Sigmoid colon (tissue), 7 donors: ENCODE data around the gene ZIC2. TPM values are rescaled to one million over a fixed set of nuclear protein-coding genes. Genes with fewer than 3 reads are reported as not detected.

Source experiments
- DNase-seq: peaks from one replicate; pipeline ENCODE4 v3.0.0-alpha.2; 2019
- H3K27ac ChIP-seq, 4 donors: fragments of 200-600 bp; sonication (generic); one replicate each; pipeline ENCODE4 v1.5.1; 2016 to 2019; ENCODE audit warnings: mild to moderate bottlenecking in 1 of 4
- H3K27me3 ChIP-seq, 3 donors: fragments of 200-600 bp; sonication (generic); one replicate each; pipeline ENCODE4 v1.5.1; 2019; ENCODE audit warnings: mild to moderate bottlenecking in 1 of 3
- H3K36me3 ChIP-seq, 4 donors: fragments of 200-600 bp; sonication (generic); one replicate each; pipeline ENCODE4 v1.5.1; 2016 to 2019
- H3K4me1 ChIP-seq, 4 donors: fragments of 200-600 bp; sonication (generic); one replicate each; pipeline ENCODE4 v1.5.1; 2017 to 2019
- H3K4me3 ChIP-seq, 4 donors: fragments of 200-600 bp; sonication (generic); one replicate each; pipeline ENCODE4 v1.5.1; 2017 to 2019; ENCODE audit warnings: mild to moderate bottlenecking in 2 of 4, moderate library complexity in 1 of 4
- H3K9me3 ChIP-seq, 4 donors: fragments of 200-600 bp in 3 of 4; sonication (generic) in 3 of 4; one replicate each; pipeline versions ENCODE4 v1.5.1 to v1.6.1; 2013 to 2019
- EP300 ChIP-seq, 4 donors: sonication (generic); formaldehyde crosslinking; IDR thresholded peaks; one replicate each; pipeline ENCODE4 v1.6.1; 2017; ENCODE audit warnings: antibody characterized with exemption in 4 of 4
- POLR2A ChIP-seq, 2 donors: fragments of 450-650 bp; IDR thresholded peaks; one replicate each; pipeline ENCODE4 v1.6.1; 2016; ENCODE audit warnings: antibody characterized with exemption in 2 of 2, mild to moderate bottlenecking in 2 of 2, moderate library complexity in 2 of 2
- POLR2AphosphoS5 ChIP-seq, 4 donors: sonication (generic); formaldehyde crosslinking; IDR thresholded peaks; one replicate each; pipeline ENCODE4 v1.6.1; 2017; ENCODE audit warnings: antibody characterized with exemption in 4 of 4
- WGBS, 2 donors: extraction: QIAGEN DNeasy Blood & Tissue Kit; methylation state at CpG; one replicate each; pipeline ENCODE4 v1.1.7; 2013; 5-methylcytosine and 5-hydroxymethylcytosine counted together
- intact Hi-C: fragments of 100-400 bp; cut with DNase I; formaldehyde crosslinking; loops from one replicate; pipeline ENCODE4 v1.15.1; 2023
- polyA plus RNA-seq, 3 donors: library from polyadenylated mRNA; stranded (reverse); fragments of 200-250 nt; gene quantifications; one replicate each; pipeline ENCODE4 v1.2.3, GENCODE V29; 2013
- total RNA-seq, 4 donors: library from RNA; depleted of rRNA; stranded (reverse); fragments of >200 nt; gene quantifications; one replicate each; pipeline ENCODE4 v1.1.0, GENCODE V29; 2016
- TF ChIP-seq, protein P1 (sequence below), 4 experiments: fragments of 450-650 bp in 3 of 4; fragments of 200-600 bp in 1 of 4; IDR thresholded peaks; one replicate each; pipeline ENCODE4 v1.5.1; 2016 to 2019; ENCODE audit warnings: antibody characterized with exemption in 4 of 4, mild to moderate bottlenecking in 3 of 4, moderate library complexity in 2 of 4
- donor health status: healthy with polysubstance abuse.
- donor health status: Bipolar disorder and iron deficiency.
- donor health status: healthy.

ZIC2 gene
- total and polyA plus RNA-seq, 7 donors = 0.03 TPM; not detected in 6

DNA sequence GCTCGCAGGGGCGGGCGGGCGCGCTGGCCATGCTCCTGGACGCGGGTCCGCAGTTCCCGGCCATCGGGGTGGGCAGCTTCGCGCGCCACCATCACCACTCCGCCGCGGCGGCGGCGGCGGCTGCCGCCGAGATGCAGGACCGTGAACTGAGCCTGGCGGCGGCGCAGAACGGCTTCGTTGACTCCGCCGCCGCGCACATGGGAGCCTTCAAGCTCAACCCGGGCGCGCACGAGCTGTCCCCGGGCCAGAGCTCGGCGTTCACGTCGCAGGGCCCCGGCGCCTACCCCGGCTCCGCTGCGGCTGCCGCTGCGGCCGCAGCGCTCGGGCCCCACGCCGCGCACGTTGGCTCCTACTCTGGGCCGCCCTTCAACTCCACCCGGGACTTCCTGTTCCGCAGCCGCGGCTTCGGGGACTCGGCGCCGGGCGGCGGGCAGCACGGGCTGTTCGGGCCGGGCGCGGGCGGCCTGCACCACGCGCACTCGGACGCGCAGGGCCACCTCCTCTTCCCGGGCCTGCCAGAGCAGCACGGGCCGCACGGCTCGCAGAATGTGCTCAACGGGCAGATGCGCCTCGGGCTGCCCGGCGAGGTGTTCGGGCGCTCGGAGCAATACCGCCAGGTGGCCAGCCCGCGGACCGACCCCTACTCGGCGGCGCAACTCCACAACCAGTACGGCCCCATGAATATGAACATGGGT is 599 bp downstream of the ZIC2 start:
- no peak overlapping the region for H3K27ac ChIP-seq
- intact Hi-C loops = loop anchor here (10.0 kb wide), 1 partner anchor 103 kb away; the partner anchor contains the start of gene PCCA
- H3K27me3 ChIP-seq = peaks cover 88 to 99% (median 98%) of the 10 kb centered on the region in 3 donors
- no peaks in the 10 kb centered on the region for H3K9me3 ChIP-seq
- TF ChIP-seq, protein P1, sequence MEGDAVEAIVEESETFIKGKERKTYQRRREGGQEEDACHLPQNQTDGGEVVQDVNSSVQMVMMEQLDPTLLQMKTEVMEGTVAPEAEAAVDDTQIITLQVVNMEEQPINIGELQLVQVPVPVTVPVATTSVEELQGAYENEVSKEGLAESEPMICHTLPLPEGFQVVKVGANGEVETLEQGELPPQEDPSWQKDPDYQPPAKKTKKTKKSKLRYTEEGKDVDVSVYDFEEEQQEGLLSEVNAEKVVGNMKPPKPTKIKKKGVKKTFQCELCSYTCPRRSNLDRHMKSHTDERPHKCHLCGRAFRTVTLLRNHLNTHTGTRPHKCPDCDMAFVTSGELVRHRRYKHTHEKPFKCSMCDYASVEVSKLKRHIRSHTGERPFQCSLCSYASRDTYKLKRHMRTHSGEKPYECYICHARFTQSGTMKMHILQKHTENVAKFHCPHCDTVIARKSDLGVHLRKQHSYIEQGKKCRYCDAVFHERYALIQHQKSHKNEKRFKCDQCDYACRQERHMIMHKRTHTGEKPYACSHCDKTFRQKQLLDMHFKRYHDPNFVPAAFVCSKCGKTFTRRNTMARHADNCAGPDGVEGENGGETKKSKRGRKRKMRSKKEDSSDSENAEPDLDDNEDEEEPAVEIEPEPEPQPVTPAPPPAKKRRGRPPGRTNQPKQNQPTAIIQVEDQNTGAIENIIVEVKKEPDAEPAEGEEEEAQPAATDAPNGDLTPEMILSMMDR (IDR thresholded peaks at IDR 0.05) = no peak
- DNase-seq = no peak
- no peaks in the 10 kb centered on the region for H3K36me3 ChIP-seq
- 1% methylated on average over 98 of the region's 98 CpGs for WGBS, 2 donors
- peaks cover 0 to 44% (median 43%) of the 10 kb centered on the region in 4 donors for H3K4me1 ChIP-seq
- peak overlapping the region in 3 of 4 donors; percentile 26 to 46 (median 43) for H3K4me3 ChIP-seq

DNA sequence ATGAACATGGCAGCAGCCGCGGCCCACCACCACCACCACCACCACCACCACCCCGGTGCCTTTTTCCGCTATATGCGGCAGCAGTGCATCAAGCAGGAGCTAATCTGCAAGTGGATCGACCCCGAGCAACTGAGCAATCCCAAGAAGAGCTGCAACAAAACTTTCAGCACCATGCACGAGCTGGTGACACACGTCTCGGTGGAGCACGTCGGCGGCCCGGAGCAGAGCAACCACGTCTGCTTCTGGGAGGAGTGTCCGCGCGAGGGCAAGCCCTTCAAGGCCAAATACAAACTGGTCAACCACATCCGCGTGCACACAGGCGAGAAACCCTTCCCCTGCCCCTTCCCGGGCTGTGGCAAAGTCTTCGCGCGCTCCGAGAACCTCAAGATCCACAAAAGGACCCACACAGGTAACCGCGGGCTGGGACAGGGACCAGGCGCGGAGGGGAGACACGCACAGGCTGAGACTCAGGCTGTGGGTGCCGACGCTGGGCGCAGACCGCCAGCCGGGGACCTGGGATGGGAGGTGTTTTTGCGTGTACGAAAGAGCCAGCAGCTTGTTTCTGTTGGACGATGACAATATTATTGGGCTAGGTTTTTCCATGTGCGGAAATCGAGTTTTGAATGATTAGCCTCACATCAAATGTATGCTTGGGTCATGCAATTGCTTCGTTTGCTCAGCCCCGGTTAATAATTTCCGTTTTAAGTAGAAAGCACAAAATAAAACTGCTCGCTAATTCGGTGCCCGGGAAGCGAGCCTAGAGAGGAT is 1.3 kb downstream of the ZIC2 start:
- Histone ChIP-seq H3K36me3 (no peaks in the 10 kb centered on the region), H3K27me3 (peaks cover 92 to 99% (median 98%) of the 10 kb centered on the region in 3 donors), H3K27ac (no peak overlapping the region), H3K4me1 (peaks cover 0 to 44% (median 43%) of the 10 kb centered on the region in 4 donors), H3K9me3 (no peaks in the 10 kb centered on the region), H3K4me3 (no peak overlapping the region)
- 4 to 6% methylated on average over 48 of the region's 48 CpGs for WGBS, 2 donors
- intact Hi-C loops = loop anchor here (10.0 kb wide), 1 partner anchor 102 kb away; the partner anchor contains the start of gene PCCA
- TF ChIP-seq, protein P1 (IDR thresholded peaks at IDR 0.05) = no peak
- no peak for TF ChIP-seq POLR2A (IDR thresholded peaks at IDR 0.05)
- no peak for TF ChIP-seq EP300 (IDR thresholded peaks at IDR 0.05)
- peak in 2 of 4 donors; percentile 27 to 37 for TF ChIP-seq POLR2AphosphoS5 (IDR thresholded peaks at IDR 0.05)
- no peak for DNase-seq

DNA sequence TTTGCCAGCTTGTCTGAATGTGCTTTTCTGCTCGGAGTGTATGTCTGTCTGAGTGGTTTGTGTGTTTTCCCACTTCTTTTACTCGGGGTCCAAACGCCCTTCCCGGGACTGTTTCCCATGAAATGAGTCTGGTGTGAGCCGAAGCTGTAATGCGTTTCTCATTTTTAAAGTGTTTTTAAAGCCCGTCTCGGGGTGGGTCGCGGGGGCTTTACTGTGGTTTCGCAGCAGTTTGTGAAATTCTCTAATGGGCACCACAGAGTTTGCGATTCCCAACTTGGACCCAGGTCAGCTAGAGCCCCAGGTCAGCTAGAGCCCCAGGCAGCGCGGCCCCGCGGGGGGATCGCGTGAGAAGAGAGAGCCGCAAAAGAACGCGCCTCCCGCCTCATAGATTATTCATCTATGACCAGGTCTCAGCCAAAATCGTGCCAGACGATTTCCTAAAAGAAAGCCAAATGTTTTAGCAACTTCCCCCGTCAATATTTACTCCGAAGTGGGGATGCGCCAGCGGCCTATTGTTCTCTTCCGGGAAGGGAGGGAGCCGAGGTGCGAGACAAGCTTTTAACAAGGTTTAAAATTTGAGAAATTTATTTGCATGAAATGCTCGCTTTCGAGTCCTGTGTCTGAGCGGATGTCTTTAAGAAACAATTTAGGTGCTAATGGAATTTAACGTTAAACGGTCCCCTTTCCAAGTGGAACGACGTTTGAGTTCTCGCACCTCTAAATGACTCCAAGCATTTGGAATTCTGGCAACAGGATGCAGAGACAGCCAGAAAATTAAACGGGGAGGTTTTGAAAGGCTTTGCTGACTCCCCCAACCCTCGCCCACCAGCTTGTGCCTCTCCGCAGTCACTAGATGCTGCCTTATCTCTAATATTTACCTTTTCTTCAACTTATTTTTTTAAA is 2.2 kb downstream of the ZIC2 start:
- TF ChIP-seq, protein P1 (IDR thresholded peaks at IDR 0.05) = no peak
- peak in 2 of 4 donors; percentile 13 to 26 for TF ChIP-seq POLR2AphosphoS5 (IDR thresholded peaks at IDR 0.05)
- TF ChIP-seq EP300 (IDR thresholded peaks at IDR 0.05) = no peak
- TF ChIP-seq POLR2A (IDR thresholded peaks at IDR 0.05) = no peak
- DNase-seq = no peak
- 9 to 10% methylated on average over 42 of the region's 42 CpGs for WGBS, 2 donors
- peaks cover 0 to 45% (median 42%) of the 10 kb centered on the region in 4 donors for H3K4me1 ChIP-seq
- H3K36me3 ChIP-seq = no peaks in the 10 kb centered on the region
- H3K9me3 ChIP-seq = no peaks in the 10 kb centered on the region
- H3K27ac ChIP-seq = no peak overlapping the region
- intact Hi-C loops = loop anchor here (10.0 kb wide), 1 partner anchor 101 kb away; the partner anchor contains the start of gene PCCA
- no peak overlapping the region for H3K4me3 ChIP-seq
- peaks cover 91 to 99% (median 98%) of the 10 kb centered on the region in 3 donors for H3K27me3 ChIP-seq

DNA sequence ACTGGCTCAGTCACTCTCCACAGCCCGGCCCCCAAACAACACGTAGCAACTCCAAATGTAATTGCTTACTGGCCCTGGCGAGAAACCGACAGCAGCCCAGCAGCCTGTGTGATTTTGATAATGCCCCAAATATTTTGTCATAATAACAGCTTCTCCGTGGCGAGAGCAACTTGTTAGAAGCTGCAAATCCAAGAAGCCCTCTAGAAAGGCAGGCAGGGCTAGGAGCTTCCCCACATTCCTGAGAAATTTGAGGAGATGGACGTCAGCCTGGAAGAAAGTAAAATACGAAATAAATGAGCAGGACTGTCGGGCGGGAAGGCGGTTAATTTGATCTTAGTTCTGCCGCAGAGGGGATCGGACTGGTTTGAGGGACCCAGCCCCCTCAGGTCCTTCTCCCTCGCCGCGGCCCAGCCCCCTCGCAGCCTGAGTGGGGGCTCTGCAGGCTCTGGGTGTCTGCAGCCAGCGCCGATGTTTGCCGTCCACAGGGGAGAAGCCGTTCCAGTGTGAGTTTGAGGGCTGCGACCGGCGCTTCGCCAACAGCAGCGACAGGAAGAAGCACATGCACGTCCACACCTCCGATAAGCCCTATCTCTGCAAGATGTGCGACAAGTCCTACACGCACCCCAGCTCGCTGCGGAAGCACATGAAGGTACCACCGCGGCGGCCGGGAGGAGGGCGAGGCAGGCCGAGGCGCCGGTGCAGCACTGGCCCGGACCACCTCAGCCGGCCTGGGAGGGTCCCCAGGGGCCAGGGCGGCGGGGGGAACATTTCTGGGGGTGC is 3.1 kb downstream of the ZIC2 start:
- Histone ChIP-seq H3K27ac (no peak overlapping the region), H3K4me3 (no peak overlapping the region), H3K27me3 (peaks cover 91 to 99% (median 98%) of the 10 kb centered on the region in 3 donors), H3K4me1 (peaks cover 0 to 47% (median 36%) of the 10 kb centered on the region in 4 donors), H3K36me3 (no peaks in the 10 kb centered on the region), H3K9me3 (no peaks in the 10 kb centered on the region)
- TF ChIP-seq POLR2AphosphoS5 (IDR thresholded peaks at IDR 0.05) (no peak), POLR2A (IDR thresholded peaks at IDR 0.05) (no peak), EP300 (IDR thresholded peaks at IDR 0.05) (no peak)
- TF ChIP-seq, protein P1 (IDR thresholded peaks at IDR 0.05) = no peak
- intact Hi-C loops = loop anchor here (10.0 kb wide), 1 partner anchor 100 kb away; the partner anchor contains the start of gene PCCA
- no peak for DNase-seq
- 4 to 5% methylated on average over 44 of the region's 44 CpGs for WGBS, 2 donors
